RWPE2 (cell line): ENCODE measurements around the gene MYH7.

Experiments
- ATAC-seq: fragments of 200-7000 bp; cut with Tn5 transposase; 3 replicates; pipeline ENCODE4 v1.9.1; 2021; ENCODE audit warnings: low read depth
- DNase-seq: peaks from one replicate; pipeline ENCODE4 v3.0.0-alpha.2; 2020; ENCODE audit warnings: low spot score
- H3K27ac ChIP-seq: fragments of 450-650 bp; 2 replicates; pipeline ENCODE4 v1.5.1; 2017; ENCODE audit warnings: mild to moderate bottlenecking; ENCODE audit not compliant: poor library complexity, severe bottlenecking
- H3K27me3 ChIP-seq: fragments of 250-450 bp; sonication (Bioruptor Pico); 2 replicates; pipeline ENCODE4 v1.5.1; 2021; ENCODE audit warnings: mild to moderate bottlenecking, moderate library complexity; ENCODE audit not compliant: insufficient read depth, poor library complexity, severe bottlenecking
- H3K36me3 ChIP-seq: fragments of 250-450 bp; sonication (Bioruptor Pico); 2 replicates; pipeline ENCODE4 v1.5.1; 2020; ENCODE audit warnings: low read depth, mild to moderate bottlenecking, moderate library complexity
- H3K4me1 ChIP-seq: fragments of 250-450 bp; sonication (Bioruptor Pico); 2 replicates; pipeline ENCODE4 v1.5.1; 2021; ENCODE audit warnings: mild to moderate bottlenecking, moderate library complexity; ENCODE audit not compliant: insufficient read depth, poor library complexity, severe bottlenecking
- H3K4me3 ChIP-seq: fragments of 250-450 bp; sonication (Bioruptor Pico); 2 replicates; pipeline ENCODE4 v1.5.1; 2021; ENCODE audit warnings: mild to moderate bottlenecking, moderate library complexity; ENCODE audit not compliant: severe bottlenecking
- H3K9me3 ChIP-seq: fragments of 250-450 bp; sonication (Bioruptor Pico); 2 replicates; pipeline ENCODE4 v1.5.1; 2021; ENCODE audit warnings: mild to moderate bottlenecking, moderate library complexity; ENCODE audit not compliant: severe bottlenecking
- CTCF ChIP-seq: fragments of 450-650 bp; IDR thresholded peaks from one replicate; pipeline ENCODE4 v1.5.1; 2017; ENCODE audit warnings: mild to moderate bottlenecking, moderate library complexity; ENCODE audit not compliant: poor library complexity, severe bottlenecking

Gene MYH7

GRCh38 chr14:23407516-23408306 is 27.7 kb downstream of the MYH7 start, which contains the start of gene MYH6:
TSS of gene MYH6 (minus strand) at chr14:23408273. CDS start at chr14:23407223, 1,050 bp downstream.
- ATAC-seq (no peak), DNase-seq (no peak)
- TF ChIP-seq CTCF, result no peak
- Histone ChIP-seq H3K4me3 (no peak within 1 kb of the TSS), H3K9me3 (no peaks in the 10 kb centered on the region), H3K27me3 (no peaks in the 10 kb centered on the region), H3K4me1 (no peaks in the 10 kb centered on the region), H3K27ac (no peak within 1 kb of the TSS), H3K36me3 (no peaks in the 10 kb centered on the region)

GRCh38 chr14:23406725-23407355 is 28.6 kb downstream of the MYH7 start:
- Histone ChIP-seq H3K36me3 (no peaks in the 10 kb centered on the region), H3K4me1 (no peaks in the 10 kb centered on the region), H3K4me3 (no peak overlapping the region), H3K27me3 (no peaks in the 10 kb centered on the region), H3K9me3 (no peaks in the 10 kb centered on the region), H3K27ac (no peak overlapping the region)
- TF ChIP-seq CTCF, result no peak
- no peak for ATAC-seq
- DNase-seq, result no peak

- H3K36me3 ChIP-seq, result no peaks in the 10 kb centered on the region
- H3K27me3 ChIP-seq, result no peaks in the 10 kb centered on the region
- no peak for TF ChIP-seq CTCF
- no peaks in the 10 kb centered on the region for H3K9me3 ChIP-seq
- ATAC-seq, result no peak
- no peak overlapping the region for H3K27ac ChIP-seq
- H3K4me1 ChIP-seq, result no peaks in the 10 kb centered on the region
- no peak for DNase-seq
- no peak overlapping the region for H3K4me3 ChIP-seq
Observed at GRCh38 chr14:23406244-23406643, 29.2 kb downstream of the MYH7 start.

GRCh38 chr14:23405516-23406025 is 29.9 kb downstream of the MYH7 start:
- no peaks in the 10 kb centered on the region for H3K4me1 ChIP-seq
- no peak overlapping the region for H3K4me3 ChIP-seq
- no peaks in the 10 kb centered on the region for H3K9me3 ChIP-seq
- H3K27ac ChIP-seq, result no peak overlapping the region
- ATAC-seq, result no peak
- DNase-seq, result no peak
- TF ChIP-seq CTCF, result no peak
- H3K27me3 ChIP-seq, result no peaks in the 10 kb centered on the region
- H3K36me3 ChIP-seq, result no peaks in the 10 kb centered on the region

- no peaks in the 10 kb centered on the region for H3K9me3 ChIP-seq
- ATAC-seq, result no peak
- DNase-seq, result no peak
- H3K4me1 ChIP-seq, result no peaks in the 10 kb centered on the region
- TF ChIP-seq CTCF, result no peak
- H3K27ac ChIP-seq, result no peak overlapping the region
- no peaks in the 10 kb centered on the region for H3K27me3 ChIP-seq
- H3K4me3 ChIP-seq, result no peak overlapping the region
- no peaks in the 10 kb centered on the region for H3K36me3 ChIP-seq
Observed at GRCh38 chr14:23405096-23405495, 30.4 kb downstream of the MYH7 start.
